Right renal pelvis (tissue), 4 donors: Measurements from ENCODE around the gene PDXP. TPM values are rescaled to one million over a fixed set of nuclear protein-coding genes. Genes with fewer than 3 reads are reported as not detected.

Experiments
- DNase-seq, 4 donors: peaks; one replicate each; pipeline ENCODE4 v3.0.0-alpha.2; 2013; ENCODE audit warnings: low read depth in 4 of 4, low spot score in 3 of 4, missing footprints in 1 of 4
- polyA plus RNA-seq, 4 donors: library from polyadenylated mRNA; unstranded; fragments of 120-200 nt; gene quantifications; one replicate each; pipeline ENCODE4 v1.2.1, GENCODE V29; 2013; ENCODE audit not compliant: insufficient read length in 4 of 4

Gene PDXP
- polyA plus RNA-seq, 4 donors: 17.7 to 18.9 (median 18.4) TPM

- DNase-seq: no peak
Measured at GRCh38 chr22:37672206-37672919, 13.8 kb downstream of the PDXP start.

GRCh38 chr22:37672920-37673455 lies 14.5 kb downstream of the PDXP start:
- DNase-seq: no peak

- no peak for DNase-seq
Measured at GRCh38 chr22:37674248-37674647, 15.7 kb downstream of the PDXP start.

GRCh38 chr22:37674951-37675929 lies 16.7 kb downstream of the PDXP start, which contains the start of gene LGALS1:
Gene LGALS1 (plus strand): TSS chr22:37675636. CDS start chr22:37675703, 67 bp downstream.
- DNase-seq: peak in 2 of 4 donors; percentile 77 to 79

- DNase-seq: no peak
Measured at GRCh38 chr22:37675930-37676735, 17.6 kb downstream of the PDXP start.

GRCh38 chr22:37676736-37677492 lies 18.4 kb downstream of the PDXP start:
- DNase-seq: peak in 2 of 4 donors; percentile 75 to 77

GRCh38 chr22:37677493-37677974 lies 19.0 kb downstream of the PDXP start:
- DNase-seq: no peak

GRCh38 chr22:37678372-37678771 lies 19.8 kb downstream of the PDXP start:
- DNase-seq: no peak

- no peak for DNase-seq
Measured at GRCh38 chr22:37679670-37680069, 21.1 kb downstream of the PDXP start.

- DNase-seq: no peak
Measured at GRCh38 chr22:37680191-37680851, 21.8 kb downstream of the PDXP start.

- DNase-seq: no peak
Measured at GRCh38 chr22:37681001-37681424, 22.5 kb downstream of the PDXP start.

- DNase-seq: no peak
Measured at GRCh38 chr22:37681556-37682049, 23.1 kb downstream of the PDXP start.

GRCh38 chr22:37684803-37685615 lies 26.5 kb downstream of the PDXP start:
- no peak for DNase-seq

- DNase-seq: peak in 3 of 4 donors; percentile 76 to 90 (median 76)
Measured at GRCh38 chr22:37686002-37686982, 27.8 kb downstream of the PDXP start, which contains the start of gene NOL12. Gene NOL12 (plus strand): TSS chr22:37686343. CDS start chr22:37686393, 50 bp downstream.

- no peak for DNase-seq
Measured at GRCh38 chr22:37690407-37690806, 31.9 kb downstream of the PDXP start.

GRCh38 chr22:37690901-37691504 lies 32.5 kb downstream of the PDXP start:
- no peak for DNase-seq
